CD14-positive monocyte (primary cell): ENCODE results near the gene ADAMTSL2. TPM values are rescaled to one million over a fixed set of nuclear protein-coding genes. Genes with fewer than 3 reads are reported as not detected.

ENCODE experiments used
- DNase-seq, 3 donors: peaks; one replicate each; pipeline ENCODE4 v3.0.0-alpha.2; 2011 to 2022
- H2AFZ ChIP-seq: 2 replicates; pipeline ENCODE4 v1.6.0; 2012; ENCODE audit warnings: mild to moderate bottlenecking, low read depth, low read length, inconsistent platforms; ENCODE audit not compliant: insufficient read depth, poor library complexity, severe bottlenecking
- H3K27ac ChIP-seq, 2 donors: 1 replicate in 1 of 2; 2 replicates in 1 of 2; pipeline ENCODE4 v1.5.1; 2012 to 2013; ENCODE audit warnings: low read length in 2 of 2, control low read depth in 1 of 2, inconsistent platforms in 1 of 2, low read depth in 1 of 2, mild to moderate bottlenecking in 1 of 2
- H3K27me3 ChIP-seq, 2 donors: one replicate each; pipeline versions ENCODE4 v1.6.0 to v1.6.1; 2011 to 2013; ENCODE audit warnings: low read length in 2 of 2; ENCODE audit not compliant: control insufficient read depth in 2 of 2, insufficient read depth in 2 of 2
- H3K36me3 ChIP-seq, 2 donors: replicated peaks in 1 of 2; 1 replicate in 1 of 2; 2 replicates in 1 of 2; pipeline versions ENCODE4 v1.5.1 to v1.6.1; 2012 to 2013; ENCODE audit warnings: low read length in 2 of 2, control low read depth in 1 of 2, inconsistent platforms in 1 of 2, mild to moderate bottlenecking in 1 of 2; ENCODE audit not compliant: insufficient read depth in 2 of 2, control insufficient read depth in 1 of 2
- H3K4me1 ChIP-seq, 2 donors: 1 replicate in 1 of 2; 2 replicates in 1 of 2; pipeline versions ENCODE4 v1.5.1 to v1.6.1; 2012 to 2013; ENCODE audit warnings: low read length in 2 of 2, control low read depth in 1 of 2, inconsistent platforms in 1 of 2, mild to moderate bottlenecking in 1 of 2, moderate library complexity in 1 of 2; ENCODE audit not compliant: insufficient read depth in 2 of 2, control insufficient read depth in 1 of 2
- H3K4me2 ChIP-seq: replicated peaks from 2 replicates; pipeline ENCODE3; 2012; ENCODE audit warnings: low read length, moderate library complexity, mild to moderate bottlenecking; ENCODE audit not compliant: poor library complexity, severe bottlenecking; ENCODE audit errors: extremely low read depth
- H3K4me3 ChIP-seq, 3 experiments: fragments of 200-600 bp in 1 of 3; sonication (generic) in 1 of 3; replicated peaks in 1 of 3; 1 replicate in 2 of 3; 2 replicates in 1 of 3; pipeline ENCODE4 v1.5.1; 2011 to 2013; ENCODE audit warnings: low read length in 3 of 3, mild to moderate bottlenecking in 3 of 3, control low read depth in 2 of 3, low read depth in 2 of 3, inconsistent platforms in 1 of 3, moderate library complexity in 1 of 3
- H3K79me2 ChIP-seq: 2 replicates; pipeline ENCODE4 v1.6.0; 2012; ENCODE audit warnings: mild to moderate bottlenecking, control low read depth, inconsistent platforms, low read length, moderate library complexity; ENCODE audit not compliant: insufficient read depth
- H3K9ac ChIP-seq: 2 replicates; pipeline ENCODE4 v1.6.0; 2017; ENCODE audit warnings: low read length, mild to moderate bottlenecking; ENCODE audit not compliant: insufficient read depth, poor library complexity, severe bottlenecking
- H3K9me3 ChIP-seq, 2 donors: replicated peaks in 1 of 2; 1 replicate in 1 of 2; 2 replicates in 1 of 2; pipeline versions ENCODE4 v1.5.1 to v1.6.1; 2012 to 2013; ENCODE audit warnings: low read length in 2 of 2, control low read depth in 1 of 2; ENCODE audit not compliant: control insufficient read depth in 1 of 2, insufficient read depth in 1 of 2
- H4K20me1 ChIP-seq: 2 replicates; pipeline ENCODE4 v1.6.0; 2012; ENCODE audit warnings: mild to moderate bottlenecking, low read length, control low read depth, moderate library complexity; ENCODE audit not compliant: insufficient read depth
- H3K27ac Mint-ChIP-seq, 7 donors: one replicate each; pipeline ENCODE4 v1.8.0; 2020; ENCODE audit warnings: mild to moderate bottlenecking in 7 of 7, mixed read lengths in 7 of 7, moderate library complexity in 6 of 7, inconsistent platforms in 2 of 7
- H3K27me3 Mint-ChIP-seq, 3 donors: one replicate each; pipeline ENCODE4 v1.8.0; 2021 to 2022; ENCODE audit warnings: low read depth in 3 of 3, mild to moderate bottlenecking in 3 of 3, mixed read lengths in 3 of 3, moderate library complexity in 3 of 3, inconsistent platforms in 1 of 3
- H3K36me3 Mint-ChIP-seq, 2 donors: one replicate each; pipeline ENCODE4 v1.8.0; 2020; ENCODE audit warnings: mixed read lengths in 2 of 2, inconsistent platforms in 1 of 2, mild to moderate bottlenecking in 1 of 2
- H3K4me1 Mint-ChIP-seq: one replicate; pipeline ENCODE4 v1.8.0; 2020; ENCODE audit warnings: mild to moderate bottlenecking, mixed read lengths
- H3K4me3 Mint-ChIP-seq, 2 donors: one replicate each; pipeline ENCODE4 v1.8.0; 2020; ENCODE audit warnings: mild to moderate bottlenecking in 2 of 2, mixed read lengths in 2 of 2, moderate library complexity in 1 of 2
- H3K9me3 Mint-ChIP-seq, 7 donors: one replicate each; pipeline ENCODE4 v1.8.0; 2020 to 2022; ENCODE audit warnings: mixed read lengths in 7 of 7, mild to moderate bottlenecking in 6 of 7, moderate library complexity in 6 of 7, inconsistent platforms in 2 of 7
- CTCF ChIP-seq: fragments of 200-600 bp; IDR thresholded peaks from one replicate; pipeline ENCODE4 v1.8.0; 2022; ENCODE audit warnings: antibody characterized with exemption, mild to moderate bottlenecking
- WGBS: methylation state at CpG from one replicate; pipeline ENCODE4 v1.1.5; 2013; ENCODE audit warnings: missing lambda C conversion rate; ENCODE audit not compliant: insufficient coverage; 5-methylcytosine and 5-hydroxymethylcytosine counted together
- intact Hi-C, 2 donors: fragments of 100-400 bp; cut with micrococcal nuclease; formaldehyde crosslinking; loops; one replicate each; pipeline versions ENCODE4 v1.15.0 to v1.15.1; 2023
- polyA plus RNA-seq, 3 donors: library from polyadenylated mRNA; depleted of rRNA in 1 of 3; unstranded in 2 of 3; stranded (reverse) in 1 of 3; fragments of 300-500 nt in 2 of 3; fragments of >200 nt in 1 of 3; fragmentation: Illumina TruSeq in 2 of 3; gene quantifications; 1 replicate in 2 of 3; 2 replicates in 1 of 3; pipeline ENCODE4 v1.2.3, GENCODE V29; 2012 to 2021

The ADAMTSL2 gene
- polyA plus RNA-seq, 3 donors, result 0.08 TPM; not detected in 2

DNA sequence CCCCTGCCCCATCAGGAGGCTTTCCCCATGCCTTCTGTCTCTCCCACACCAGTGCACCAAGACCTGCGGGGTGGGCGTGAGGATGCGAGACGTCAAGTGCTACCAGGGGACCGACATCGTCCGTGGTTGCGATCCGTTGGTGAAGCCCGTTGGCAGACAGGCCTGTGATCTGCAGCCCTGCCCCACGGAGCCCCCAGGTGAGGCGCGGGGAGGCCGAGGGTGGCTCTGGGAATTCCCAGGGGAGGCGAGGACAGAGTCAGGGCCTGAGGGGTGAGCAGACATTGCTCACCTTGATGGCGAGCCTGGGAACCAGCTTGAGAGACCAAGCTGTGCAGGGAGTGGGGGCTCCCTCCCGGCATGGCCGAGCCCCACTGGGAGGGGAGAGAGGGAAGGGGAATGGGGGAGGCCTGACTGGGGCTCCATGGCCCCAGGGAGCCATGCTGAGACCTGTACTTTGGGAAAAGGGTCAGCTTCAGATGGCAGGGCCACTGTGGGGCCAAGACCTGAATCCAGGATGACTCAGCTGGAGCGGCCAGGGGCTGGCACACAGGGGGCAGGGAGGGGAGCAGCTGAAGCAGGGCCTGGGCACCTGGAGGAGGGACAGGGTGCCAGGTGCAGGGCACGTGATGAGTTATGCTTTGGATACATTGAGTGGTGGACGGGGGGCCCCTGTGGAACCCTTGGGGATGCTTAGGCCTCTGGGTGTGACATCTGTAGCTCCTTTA, 39.4 kb downstream of the ADAMTSL2 start:
- no peaks in the 10 kb centered on the region for H3K36me3 ChIP-seq
- H3K27me3 ChIP-seq, result peaks cover 0 to 26% of the 10 kb centered on the region in 2 donors
- peaks cover 17 to 38% (median 20%) of the 10 kb centered on the region in 3 donors for H3K27me3 Mint-ChIP-seq
- H3K9me3 ChIP-seq, result no peaks in the 10 kb centered on the region
- no peak overlapping the region for H3K4me3 Mint-ChIP-seq
- no peaks in the 10 kb centered on the region for H3K79me2 ChIP-seq
- no peak overlapping the region for H3K4me2 ChIP-seq
- H2AFZ ChIP-seq, result no peak overlapping the region
- H3K27ac Mint-ChIP-seq, result no peak overlapping the region
- H3K27ac ChIP-seq, result no peak overlapping the region
- H3K4me1 ChIP-seq, result no peaks in the 10 kb centered on the region
- H3K9me3 Mint-ChIP-seq, result peaks cover 0 to 2% (median 0%) of the 10 kb centered on the region in 7 donors
- DNase-seq, result no peak
- H4K20me1 ChIP-seq, result no peaks in the 10 kb centered on the region
- H3K9ac ChIP-seq, result no peak overlapping the region
- 86% methylated on average over 21 of the region's 21 CpGs for WGBS
- peaks cover 3% of the 10 kb centered on the region for H3K4me1 Mint-ChIP-seq
- no peaks in the 10 kb centered on the region for H3K36me3 Mint-ChIP-seq
- no peak overlapping the region for H3K4me3 ChIP-seq
- no peak for TF ChIP-seq CTCF
- intact Hi-C loops, result no loop called here

- peaks cover 0 to 2% (median 0%) of the 10 kb centered on the region in 7 donors for H3K9me3 Mint-ChIP-seq
- H3K27me3 ChIP-seq, result peaks cover 0 to 34% of the 10 kb centered on the region in 2 donors
- no peaks in the 10 kb centered on the region for H3K4me1 ChIP-seq
- no peaks in the 10 kb centered on the region for H3K9me3 ChIP-seq
- intact Hi-C loops, result no loop called here
- WGBS, result 95% methylated on average over 11 of the region's 17 CpGs
- no peak overlapping the region for H3K27ac Mint-ChIP-seq
- H3K36me3 Mint-ChIP-seq, result no peaks in the 10 kb centered on the region
- no peak for TF ChIP-seq CTCF
- H3K79me2 ChIP-seq, result no peaks in the 10 kb centered on the region
- H3K4me1 Mint-ChIP-seq, result peaks cover 3% of the 10 kb centered on the region
- no peak for DNase-seq
- H4K20me1 ChIP-seq, result no peaks in the 10 kb centered on the region
- H3K36me3 ChIP-seq, result no peaks in the 10 kb centered on the region
- H3K27me3 Mint-ChIP-seq, result peaks cover 22 to 45% (median 25%) of the 10 kb centered on the region in 3 donors
- no peak overlapping the region for H3K27ac ChIP-seq
- no peak overlapping the region for H3K4me3 ChIP-seq
- no peak overlapping the region for H2AFZ ChIP-seq
- no peak overlapping the region for H3K4me2 ChIP-seq
- no peak overlapping the region for H3K4me3 Mint-ChIP-seq
- no peak overlapping the region for H3K9ac ChIP-seq
Measured at GRCh38 chr9:133574771-133575170, 40.3 kb downstream of the ADAMTSL2 start.
